HG02970 (cell line): ENCODE results near the gene SLC25A26.
"Not testable (repeated sequence)": the region's sequence is repeated elsewhere in the genome, so short reads cannot be mapped to it uniquely, and the experiment has no call there.

Experiments used
- ATAC-seq: cut with Tn5 transposase; IDR thresholded peaks from one replicate; pipeline ENCODE4 v1.9.1; 2021; ENCODE audit warnings: mild to moderate bottlenecking, moderate library complexity, moderate number of reproducible peaks; ENCODE audit not compliant: unreplicated experiment, low FRiP score

The SLC25A26 gene

DNA sequence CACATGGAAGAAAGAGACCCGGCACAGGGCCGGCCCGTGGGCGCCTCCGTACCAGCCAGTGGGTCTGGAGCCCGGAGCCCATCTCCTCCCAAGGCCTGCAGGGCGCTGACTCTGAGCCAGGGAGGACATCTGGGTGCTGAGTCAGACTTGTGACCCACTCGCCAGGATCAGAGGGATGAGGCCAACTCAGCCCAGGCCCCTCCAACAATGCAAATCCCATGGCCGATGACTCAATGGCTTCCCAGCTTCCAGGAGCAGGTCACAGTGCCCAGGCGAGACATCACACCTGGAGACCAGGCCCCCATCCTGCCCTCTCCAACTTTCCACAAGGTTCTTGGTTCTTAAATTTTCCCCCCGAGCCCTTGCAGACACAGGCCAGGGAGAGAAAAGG is 184.9 kb downstream of the SLC25A26 start:
- no peak for ATAC-seq

DNA sequence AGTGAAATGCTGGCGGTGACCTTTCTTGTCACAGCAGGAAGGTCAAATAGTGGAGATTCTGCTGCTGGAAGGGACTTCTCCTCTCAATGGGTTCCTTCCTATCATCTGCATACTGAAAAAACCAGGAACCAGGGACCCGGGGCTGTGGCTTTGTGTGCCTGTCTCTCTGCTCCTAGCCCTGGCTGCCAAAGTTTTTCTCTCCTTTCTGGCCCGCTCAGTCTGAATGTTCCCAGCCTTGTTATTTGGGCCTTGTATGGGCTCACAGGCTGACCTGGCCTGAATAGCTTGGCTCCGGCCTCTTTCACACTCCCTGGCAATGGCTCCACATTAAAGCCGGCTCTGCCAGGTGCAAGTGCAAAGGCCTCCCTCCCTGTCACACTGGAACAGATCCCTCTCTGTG is 185.4 kb downstream of the SLC25A26 start:
- no peak for ATAC-seq

DNA sequence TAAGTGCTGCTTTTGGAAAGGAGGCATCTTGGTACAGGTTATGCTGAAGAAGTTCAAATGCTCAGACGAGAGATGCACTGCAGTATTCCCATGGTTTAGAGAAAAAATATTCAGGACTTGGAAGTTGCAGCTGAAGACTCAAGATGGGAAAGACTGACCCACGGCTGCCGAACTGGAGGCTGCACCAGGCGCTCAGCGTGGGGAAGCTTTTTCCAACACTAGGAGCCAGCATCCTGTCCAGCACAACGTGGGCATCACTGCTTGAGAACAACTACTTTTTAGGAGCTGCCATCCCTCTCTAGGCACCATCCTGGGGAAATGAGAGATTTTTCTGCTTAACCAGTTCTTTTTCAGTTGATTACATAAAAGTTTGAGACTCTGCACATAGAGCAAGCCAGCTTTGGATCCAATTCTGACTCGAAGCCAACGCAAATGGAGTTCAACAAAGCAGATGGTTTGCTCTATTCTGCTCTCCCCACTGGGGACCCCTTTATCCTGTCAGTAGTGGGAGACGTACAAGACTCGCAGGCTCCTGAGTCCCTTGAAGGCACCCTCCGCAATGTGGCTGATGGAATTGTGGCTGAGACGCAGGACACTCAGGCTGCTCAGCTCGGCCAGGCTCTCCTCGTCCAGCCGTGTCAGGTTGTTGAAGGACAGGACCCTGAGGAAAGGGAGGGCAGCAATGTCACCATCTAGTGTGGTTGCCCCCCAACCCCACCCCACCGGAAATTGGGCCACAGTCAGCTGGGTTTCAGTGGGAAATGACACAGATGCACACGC is 186.2 kb downstream of the SLC25A26 start:
- ATAC-seq: no peak

DNA sequence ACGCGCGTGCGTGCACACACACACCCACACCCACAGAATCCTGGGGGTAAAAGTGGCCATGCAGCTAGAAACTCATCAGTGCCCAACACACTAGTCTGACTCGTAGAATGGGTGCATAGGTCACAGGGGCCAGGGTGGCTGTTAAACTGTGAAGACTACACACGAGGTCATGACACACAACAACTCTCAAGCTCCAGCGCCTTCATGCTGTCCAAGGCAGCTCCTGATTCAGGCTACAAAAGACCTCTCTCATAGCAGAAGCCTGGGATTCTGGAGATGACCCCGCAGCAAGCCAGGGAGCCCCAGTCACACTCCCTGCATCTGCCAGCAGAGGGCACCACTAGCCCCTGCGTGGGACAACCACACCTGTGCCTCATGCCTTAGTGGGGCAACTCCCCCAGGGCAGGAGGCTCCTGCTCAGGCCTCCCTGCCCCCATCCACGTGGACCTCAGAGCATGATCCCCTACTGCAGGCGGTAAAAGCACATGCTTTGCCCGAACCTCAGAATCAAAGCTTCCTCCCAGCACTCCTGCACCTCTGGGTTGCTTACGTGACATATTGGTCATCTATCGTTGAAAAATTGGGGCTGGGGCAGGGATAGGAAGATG is 186.9 kb downstream of the SLC25A26 start:
- ATAC-seq: peak; percentile 60

DNA sequence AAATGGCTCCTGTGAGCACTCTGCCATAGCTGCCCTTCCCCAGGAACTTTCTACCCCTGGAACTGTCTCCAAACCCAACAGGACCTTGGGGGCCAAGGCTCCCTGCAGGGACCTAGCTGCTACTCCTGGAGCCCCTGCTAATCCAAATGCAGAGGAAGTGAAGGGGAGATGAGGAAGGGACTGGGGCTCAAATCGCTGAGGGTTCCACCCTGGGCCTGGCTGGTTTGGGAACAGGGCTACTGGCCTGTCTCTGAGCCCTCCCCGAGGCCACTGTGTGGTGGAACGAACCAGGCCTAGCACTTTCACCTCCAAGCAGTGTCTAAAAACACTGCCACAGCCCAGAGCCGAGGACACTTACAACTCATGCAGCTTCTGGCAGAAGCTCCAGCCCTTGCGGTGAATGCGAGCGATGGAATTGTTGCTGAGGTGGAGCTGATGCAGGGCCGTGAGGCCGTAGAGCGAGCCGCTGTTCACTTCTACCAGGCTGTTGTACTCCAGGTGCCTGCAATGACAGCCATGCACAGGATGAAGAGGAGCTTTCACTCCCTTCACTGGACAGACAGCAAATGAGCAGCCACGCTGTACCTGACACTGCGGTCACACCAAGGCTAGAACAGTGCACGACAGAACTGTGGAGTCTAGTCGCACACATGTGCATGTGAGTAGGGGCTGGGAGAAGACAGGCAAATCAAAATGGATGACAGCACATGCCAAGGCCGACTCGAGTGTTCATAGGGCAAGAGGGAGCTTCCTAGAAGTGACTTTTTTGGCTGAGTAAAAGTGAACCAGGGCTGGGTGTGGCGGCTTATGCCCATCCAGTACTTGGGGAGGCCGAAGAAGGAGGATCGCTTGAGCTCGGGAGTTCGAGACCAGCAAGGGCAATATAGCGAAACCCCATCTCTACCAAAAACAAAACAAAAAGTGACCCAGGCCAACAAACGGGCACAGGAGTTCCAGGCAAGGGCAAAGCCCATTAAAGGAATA is 189.3 kb downstream of the SLC25A26 start:
- no peak for ATAC-seq

DNA sequence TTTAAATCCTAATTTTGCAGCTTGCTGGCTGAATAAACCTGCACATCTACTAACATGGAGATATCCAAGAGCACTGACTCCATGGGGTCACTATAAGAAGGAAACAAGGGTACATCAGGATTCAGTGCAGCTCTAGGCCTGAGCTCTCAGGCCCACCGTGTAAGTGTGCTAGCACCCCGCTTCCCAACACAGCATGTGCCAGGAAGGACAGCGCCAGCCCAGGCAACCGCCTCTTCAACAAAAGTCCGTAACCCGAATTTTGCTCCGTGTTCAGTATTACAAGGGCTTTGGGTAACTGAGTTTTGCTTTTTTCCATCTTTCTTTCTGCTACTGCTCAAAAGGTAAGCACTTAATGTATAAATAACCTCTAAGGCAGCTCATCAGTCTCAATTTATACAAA is 190.2 kb downstream of the SLC25A26 start:
- ATAC-seq: no peak

DNA sequence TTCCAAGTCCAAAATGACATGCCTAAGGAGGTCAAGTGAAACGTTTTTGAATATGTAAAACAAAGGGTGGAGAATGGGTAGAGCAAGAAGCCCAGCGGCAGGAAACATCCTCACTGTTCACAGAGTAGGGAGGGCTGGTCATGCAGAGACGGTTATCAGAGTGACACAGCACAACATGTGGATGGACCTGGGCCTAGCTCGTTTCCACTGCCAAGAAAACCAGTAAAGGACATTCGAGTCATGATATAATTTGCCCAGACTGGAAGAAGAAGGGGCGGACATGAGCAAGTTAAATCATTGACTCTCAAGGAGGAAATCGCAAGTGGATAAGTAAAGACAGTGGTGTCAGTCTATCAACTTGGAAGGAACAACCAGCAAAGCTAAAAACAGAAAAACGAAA is 190.7 kb downstream of the SLC25A26 start:
- no peak for ATAC-seq

DNA sequence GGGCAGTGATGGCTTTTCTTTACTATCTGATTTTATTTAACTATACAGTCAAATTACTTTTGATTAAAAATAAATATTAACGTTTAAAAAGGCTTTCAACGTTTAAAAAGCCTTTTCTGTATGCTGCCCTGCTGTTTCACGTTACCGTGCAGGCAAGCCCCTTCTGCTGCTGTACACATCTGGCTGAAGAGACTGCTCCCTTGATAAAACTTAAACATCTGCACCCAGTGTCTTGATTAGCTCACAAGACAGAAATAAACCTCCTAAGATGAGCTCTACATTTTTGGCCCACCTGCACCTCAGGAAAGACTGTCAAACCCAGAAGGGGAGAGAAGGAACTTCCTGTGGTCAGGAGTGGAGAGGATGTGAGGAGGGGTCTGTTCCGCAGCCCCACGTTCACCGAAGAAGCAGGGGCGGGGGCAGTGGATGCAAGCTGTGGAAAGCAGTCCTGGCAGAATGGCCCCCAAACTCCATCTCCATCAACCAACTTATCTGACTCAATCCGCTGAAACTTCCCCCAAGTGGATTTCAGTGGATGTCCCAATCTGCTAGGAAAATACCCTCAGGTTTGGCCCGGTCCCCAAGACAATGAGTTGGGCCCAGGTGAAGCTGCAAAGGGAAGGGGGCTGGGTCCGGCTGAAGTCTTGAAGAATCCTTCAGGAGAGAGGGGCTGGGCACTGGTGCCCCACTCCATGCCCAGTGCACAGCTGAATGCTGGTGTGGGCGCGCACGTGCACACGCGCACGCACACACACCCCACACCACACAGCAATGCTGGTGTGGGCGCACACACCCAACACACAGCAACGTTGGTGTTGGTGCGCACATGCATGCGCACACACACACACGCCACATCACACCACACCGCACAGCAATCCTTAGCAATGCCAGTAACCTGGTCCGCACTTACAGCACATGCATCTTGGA is 191.4 kb downstream of the SLC25A26 start:
- ATAC-seq: no peak

DNA sequence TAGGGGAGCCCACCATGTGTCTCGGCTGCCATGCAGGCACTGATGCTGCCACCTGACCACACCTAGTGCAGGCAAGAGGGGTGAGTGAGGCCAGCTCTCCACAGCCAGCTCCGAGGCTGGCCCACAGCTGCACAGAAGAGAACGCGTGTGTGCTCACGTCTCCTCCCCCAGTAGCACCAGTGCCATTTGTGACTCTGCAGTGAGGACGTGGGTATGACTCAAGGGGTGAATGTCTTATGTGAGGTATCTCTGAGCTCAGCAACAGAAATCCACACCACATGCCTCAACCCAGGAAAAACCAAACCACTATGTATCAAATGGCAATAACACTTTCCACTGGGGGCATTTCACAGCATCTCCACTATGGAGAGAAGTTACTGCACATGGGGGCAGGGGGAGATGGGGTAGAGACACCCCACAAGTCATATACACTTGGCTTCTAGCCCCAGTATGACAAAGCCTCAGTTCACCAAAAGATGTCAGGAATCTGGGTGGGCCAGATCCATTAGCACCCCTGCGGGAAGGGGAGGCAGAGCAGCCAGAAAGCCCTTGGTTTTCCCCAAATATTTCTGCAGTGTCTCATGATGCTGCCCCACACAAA is 192.4 kb downstream of the SLC25A26 start:
- ATAC-seq: no peak

DNA sequence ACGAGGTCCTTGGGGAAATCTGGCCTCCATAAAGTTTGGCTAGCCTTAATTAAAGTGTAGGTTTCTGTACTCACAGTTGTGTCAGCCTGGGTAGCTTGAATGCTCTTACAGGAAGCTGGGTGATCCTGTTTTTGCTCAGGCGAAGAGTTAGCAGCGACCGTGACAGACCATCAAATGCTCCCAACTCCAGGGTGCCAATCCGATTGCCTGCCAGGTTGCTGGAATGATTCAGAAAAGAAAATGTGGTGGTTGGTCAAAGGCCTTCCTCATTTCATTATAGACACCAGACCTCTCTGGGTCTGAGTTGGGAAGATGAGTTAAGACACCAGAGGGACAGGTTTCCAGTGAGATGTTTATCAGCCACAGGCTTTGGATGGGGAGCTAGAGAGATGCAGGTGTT is 194.0 kb downstream of the SLC25A26 start:
- ATAC-seq: no peak

DNA sequence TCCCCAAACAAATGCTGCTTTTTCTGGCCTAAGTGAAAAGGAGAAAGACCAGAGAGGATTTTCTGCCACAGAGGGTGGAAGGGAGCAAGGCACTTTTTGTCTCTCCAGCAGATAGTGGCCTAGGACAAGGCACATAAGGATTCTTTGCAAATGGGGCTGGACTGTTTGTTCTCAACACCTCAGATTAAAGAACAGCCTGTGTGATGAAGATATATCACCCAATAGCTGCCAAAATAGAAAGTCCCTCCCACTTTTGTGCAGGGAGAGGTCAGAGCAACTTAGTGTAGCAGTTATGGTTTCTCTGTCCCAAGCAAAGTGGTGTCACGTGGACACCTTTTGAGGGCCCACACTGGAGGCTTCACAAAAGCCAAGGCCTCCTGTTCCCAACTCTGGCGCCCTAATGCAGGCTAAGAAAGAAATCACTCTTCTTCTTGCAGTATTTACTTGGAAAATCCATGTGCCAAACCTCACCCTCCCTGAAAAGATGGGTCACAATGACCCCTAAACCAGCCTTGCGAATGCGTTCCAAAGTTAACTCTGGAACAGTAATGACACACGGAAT is 195.1 kb downstream of the SLC25A26 start:
- ATAC-seq: no peak

DNA sequence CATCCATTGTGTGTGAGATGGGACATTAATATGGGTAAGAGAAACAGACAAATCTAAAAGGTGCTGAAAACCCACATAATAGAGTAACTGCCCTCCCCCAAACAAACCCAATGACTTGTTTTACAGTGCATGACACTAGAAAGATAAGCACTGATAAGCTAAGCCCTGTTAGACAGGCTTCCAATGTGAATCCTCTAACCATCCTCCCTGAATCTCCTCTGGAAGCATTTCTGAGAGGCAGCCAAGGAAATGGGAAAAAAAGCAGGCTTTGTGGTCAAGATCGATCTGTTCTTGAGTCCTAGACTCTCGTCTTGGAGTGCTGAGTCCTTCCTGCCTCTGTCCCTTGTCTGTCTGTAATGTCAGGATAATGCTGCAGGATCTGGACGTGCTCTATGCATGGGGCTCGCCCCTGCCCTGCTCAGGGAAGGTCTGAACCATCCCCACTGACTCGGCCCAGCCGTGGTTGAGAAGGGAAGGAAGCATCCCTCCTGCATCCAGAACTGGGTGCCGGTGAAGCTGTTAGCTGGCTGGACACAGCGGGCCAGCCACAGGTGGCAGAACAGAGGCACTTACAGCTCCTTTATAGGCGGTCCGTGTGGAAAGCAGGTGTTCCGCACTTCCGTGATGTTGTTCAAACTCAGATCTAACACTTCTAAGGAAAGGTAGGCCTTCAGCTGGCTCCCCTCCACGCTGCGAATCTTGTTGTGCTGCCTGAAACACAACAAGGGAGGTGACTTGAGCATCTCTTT is 195.9 kb downstream of the SLC25A26 start:
- ATAC-seq: no peak

DNA sequence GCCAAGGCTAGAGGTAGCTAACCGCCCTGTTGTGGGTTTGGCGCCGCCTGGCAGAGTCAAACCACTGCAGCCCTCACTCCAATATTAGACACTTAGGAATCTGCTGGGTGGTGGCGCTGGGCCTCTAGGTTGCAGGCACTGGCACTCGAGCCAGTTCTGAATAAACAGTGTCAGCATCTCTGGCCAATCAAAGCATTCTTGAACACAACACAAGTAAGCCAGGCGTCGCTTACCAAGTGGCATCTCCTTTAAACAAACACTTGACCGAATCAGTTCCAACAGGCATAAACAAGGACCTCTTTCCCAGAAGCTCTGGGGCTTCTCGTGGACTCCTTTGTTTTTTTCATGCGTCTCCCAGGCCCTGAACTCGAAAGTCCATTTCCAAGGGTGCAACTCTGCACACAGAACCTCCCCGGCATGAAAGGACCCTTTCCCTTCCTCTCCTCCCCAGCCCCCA is 197.7 kb downstream of the SLC25A26 start:
- no peak for ATAC-seq

DNA sequence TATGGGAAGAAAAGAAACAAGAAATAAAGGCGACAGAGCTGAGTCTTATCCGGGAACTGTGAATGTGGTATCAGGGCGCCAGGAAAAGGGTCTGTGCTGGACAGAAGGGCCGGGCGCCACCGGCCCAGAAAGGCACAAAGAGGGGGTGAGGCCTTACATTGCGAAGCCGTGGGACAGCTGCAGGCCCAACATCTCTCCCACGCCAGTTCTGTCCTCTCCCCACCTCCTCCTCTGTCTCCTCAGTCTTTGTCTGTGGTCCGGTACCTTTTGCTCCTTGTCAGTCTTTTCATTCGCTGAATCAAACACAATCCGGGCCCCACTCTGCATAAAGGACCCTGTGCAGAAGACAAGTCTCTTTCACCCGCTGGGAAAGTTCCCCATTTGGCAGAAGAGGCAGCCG is 198.2 kb downstream of the SLC25A26 start:
- no peak for ATAC-seq

DNA sequence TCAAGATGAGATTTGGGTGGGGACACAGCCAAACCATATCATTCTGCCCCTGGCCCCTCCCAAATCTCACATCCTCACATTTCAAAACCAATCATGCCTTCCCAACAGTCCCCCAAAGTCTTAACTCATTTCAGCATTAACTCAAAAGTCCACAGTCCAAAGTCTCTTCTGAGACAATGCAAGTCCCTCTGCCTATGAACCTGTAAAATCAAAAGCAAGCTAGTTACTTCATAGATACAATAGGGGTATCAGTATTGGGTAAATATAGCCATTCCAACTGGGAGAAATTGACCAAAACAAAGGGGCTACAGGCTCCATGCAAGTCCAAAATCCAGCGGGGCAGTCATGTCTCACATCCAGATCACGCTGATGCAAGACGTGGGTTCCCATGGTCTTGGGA is 200.3 kb downstream of the SLC25A26 start:
- not testable (repeated sequence) for ATAC-seq

DNA sequence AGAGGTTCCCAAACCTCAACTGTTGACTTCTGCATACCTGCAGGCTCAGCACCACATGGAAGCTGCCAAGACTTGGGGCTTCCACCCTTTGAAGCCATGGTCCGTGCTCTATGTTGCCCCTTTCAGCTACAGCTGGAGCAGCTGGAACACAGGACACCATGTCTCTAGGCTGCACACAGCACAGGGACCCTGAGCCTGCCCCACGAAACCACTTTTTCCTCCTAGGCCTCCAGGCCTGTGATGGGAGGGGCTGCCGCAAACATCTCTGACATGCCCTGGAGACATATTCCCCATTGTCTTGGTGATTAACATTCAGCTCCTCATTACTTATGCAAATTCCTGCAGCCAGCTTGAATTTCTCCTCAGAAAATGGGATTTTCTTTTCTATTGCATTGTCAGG is 201.1 kb downstream of the SLC25A26 start:
- ATAC-seq: not testable (repeated sequence)

DNA sequence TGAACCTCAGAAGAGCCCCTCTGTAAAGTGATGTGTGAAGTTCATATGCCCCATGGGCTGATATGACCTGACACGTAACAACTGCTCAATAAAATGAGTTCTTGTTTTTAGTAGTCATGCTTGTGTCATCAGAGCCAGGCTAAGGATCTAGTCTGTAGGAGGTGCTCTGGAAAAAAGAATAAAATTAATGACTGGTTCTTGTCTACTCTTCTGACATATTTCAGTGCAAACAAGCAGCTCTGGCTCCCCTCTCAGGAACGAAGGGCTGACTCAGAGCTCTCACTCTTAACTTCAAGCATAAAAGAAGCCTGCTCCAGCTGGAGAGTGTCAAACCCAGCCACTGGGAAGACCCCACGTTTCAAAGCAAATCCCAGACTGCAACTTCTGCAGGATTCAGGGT is 203.0 kb downstream of the SLC25A26 start:
- no peak for ATAC-seq

DNA sequence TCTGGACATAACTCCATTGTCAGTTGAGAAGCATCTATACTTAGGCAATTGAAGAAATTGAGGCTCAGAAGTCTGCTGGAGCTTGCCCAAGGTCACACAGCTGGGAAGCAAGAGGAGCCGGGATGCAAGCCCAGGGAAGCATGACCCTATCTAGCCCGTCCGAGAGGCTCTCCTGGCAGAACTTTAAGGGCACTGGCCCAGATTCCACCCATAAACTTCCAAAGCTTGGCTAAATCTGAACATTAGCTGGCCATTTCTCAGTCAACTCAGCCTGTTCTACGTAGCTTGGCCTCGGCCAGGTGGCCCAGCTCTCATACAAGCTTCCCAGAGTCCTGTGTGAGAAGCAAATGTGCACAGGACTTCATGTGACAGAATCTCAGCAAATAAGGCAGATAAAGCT is 204.2 kb downstream of the SLC25A26 start:
- ATAC-seq: no peak
